Activated T-cell treated with anti-CD3 and anti-CD28 coated beads, Interleukin-2, amount 50 U/mL, for 24 hours (primary cell): ENCODE results near the gene MAPK10.

Experiments
- DNase-seq: peaks from one replicate; pipeline ENCODE4 v3.0.0-alpha.2; 2020
- H3K27ac Mint-ChIP-seq: 2 replicates; pipeline ENCODE4 v1.8.0; 2020; ENCODE audit warnings: mild to moderate bottlenecking, mixed read lengths
- H3K27me3 Mint-ChIP-seq: 2 replicates; pipeline ENCODE4 v1.8.0; 2020; ENCODE audit warnings: mixed read lengths
- H3K36me3 Mint-ChIP-seq: 2 replicates; pipeline ENCODE4 v1.8.0; 2020; ENCODE audit warnings: low read depth, mixed read lengths
- H3K4me1 Mint-ChIP-seq: 2 replicates; pipeline ENCODE4 v1.8.0; 2020; ENCODE audit warnings: low read depth, mixed read lengths
- H3K4me3 Mint-ChIP-seq: 2 replicates; pipeline ENCODE4 v1.8.0; 2020; ENCODE audit warnings: mild to moderate bottlenecking, moderate library complexity, mixed read lengths
- H3K9me3 Mint-ChIP-seq: 2 replicates; pipeline ENCODE4 v1.8.0; 2020; ENCODE audit warnings: mixed read lengths

The MAPK10 gene

GRCh38 chr4:85951099-85951498 is 408.8 kb downstream of the MAPK10 start:
- DNase-seq = no peak
- no peaks in the 10 kb centered on the region for H3K9me3 Mint-ChIP-seq
- no peak overlapping the region for H3K27ac Mint-ChIP-seq
- no peaks in the 10 kb centered on the region for H3K27me3 Mint-ChIP-seq
- H3K4me1 Mint-ChIP-seq = no peaks in the 10 kb centered on the region
- H3K36me3 Mint-ChIP-seq = no peaks in the 10 kb centered on the region
- no peak overlapping the region for H3K4me3 Mint-ChIP-seq

DNA sequence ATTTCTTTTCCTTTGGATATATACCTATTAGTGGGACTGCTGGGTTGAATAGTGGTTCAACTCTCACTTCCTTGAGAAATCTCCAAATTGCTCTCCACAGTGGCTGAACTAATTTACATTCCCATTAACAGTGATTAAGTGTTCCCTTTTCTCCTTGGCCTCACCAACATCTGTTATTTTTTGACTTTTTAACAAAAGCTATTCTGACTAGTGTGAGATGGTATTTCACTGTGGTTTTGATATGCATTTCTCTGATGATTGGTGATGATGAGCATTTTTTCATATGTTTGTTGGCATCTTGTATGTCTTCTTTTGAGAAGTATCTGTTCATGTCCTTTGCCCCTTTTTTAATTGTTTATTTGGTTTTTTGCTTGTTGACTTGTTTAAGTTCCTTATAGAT is 413.0 kb downstream of the MAPK10 start:
- Mint-ChIP-seq H3K27me3 (no peaks in the 10 kb centered on the region), H3K4me1 (no peaks in the 10 kb centered on the region), H3K36me3 (no peaks in the 10 kb centered on the region), H3K9me3 (peaks cover 4% of the 10 kb centered on the region), H3K27ac (no peak overlapping the region), H3K4me3 (no peak overlapping the region)
- DNase-seq = no peak

DNA sequence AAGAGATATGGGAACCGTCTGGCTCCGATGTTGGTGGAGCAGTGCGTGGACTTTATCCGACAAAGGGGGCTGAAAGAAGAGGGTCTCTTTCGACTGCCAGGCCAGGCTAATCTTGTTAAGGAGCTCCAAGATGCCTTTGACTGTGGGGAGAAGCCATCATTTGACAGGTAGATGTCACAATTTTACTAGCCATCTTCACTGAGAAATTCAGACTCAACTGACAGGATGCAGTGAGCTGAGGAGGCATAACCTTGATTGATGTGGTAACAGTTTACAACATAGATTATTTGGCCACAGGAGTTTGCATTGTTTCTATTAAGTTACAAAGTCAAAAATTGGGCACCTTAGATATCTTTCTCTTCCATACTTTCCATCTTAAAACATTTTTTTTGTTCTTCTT is 417.7 kb downstream of the MAPK10 start:
- Mint-ChIP-seq H3K27me3 (no peaks in the 10 kb centered on the region), H3K36me3 (no peaks in the 10 kb centered on the region), H3K4me1 (no peaks in the 10 kb centered on the region), H3K9me3 (peaks cover 4% of the 10 kb centered on the region), H3K4me3 (no peak overlapping the region), H3K27ac (no peak overlapping the region)
- DNase-seq = no peak

DNA sequence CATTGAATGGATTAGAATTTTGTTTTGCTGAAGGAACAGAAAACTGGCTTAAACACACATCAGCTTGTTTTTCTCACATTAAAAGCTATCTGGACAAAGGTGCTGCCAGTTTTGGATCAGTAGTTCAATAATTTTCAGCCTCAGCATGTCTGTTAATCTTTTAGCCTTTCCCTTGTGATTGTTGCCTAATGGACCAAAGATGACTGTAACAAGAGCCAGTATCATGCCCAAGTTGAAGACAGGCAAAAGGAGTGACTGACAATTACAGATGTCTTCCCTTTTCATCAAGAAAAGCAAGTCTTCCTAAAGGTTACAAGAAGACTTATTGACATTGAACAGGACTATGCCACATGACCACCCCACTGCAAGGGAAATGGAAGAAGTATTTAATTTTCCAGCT is 419.7 kb downstream of the MAPK10 start:
- no peak overlapping the region for H3K4me3 Mint-ChIP-seq
- no peaks in the 10 kb centered on the region for H3K27me3 Mint-ChIP-seq
- no peak overlapping the region for H3K27ac Mint-ChIP-seq
- H3K4me1 Mint-ChIP-seq = no peaks in the 10 kb centered on the region
- H3K36me3 Mint-ChIP-seq = no peaks in the 10 kb centered on the region
- DNase-seq = no peak
- peaks cover 4% of the 10 kb centered on the region for H3K9me3 Mint-ChIP-seq
